ENCODE data around the gene BACH2.
"Not testable (repeated sequence)": the region's sequence is repeated elsewhere in the genome, so short reads cannot be mapped to it uniquely, and the experiment has no call there.

BACH2 gene

DNA sequence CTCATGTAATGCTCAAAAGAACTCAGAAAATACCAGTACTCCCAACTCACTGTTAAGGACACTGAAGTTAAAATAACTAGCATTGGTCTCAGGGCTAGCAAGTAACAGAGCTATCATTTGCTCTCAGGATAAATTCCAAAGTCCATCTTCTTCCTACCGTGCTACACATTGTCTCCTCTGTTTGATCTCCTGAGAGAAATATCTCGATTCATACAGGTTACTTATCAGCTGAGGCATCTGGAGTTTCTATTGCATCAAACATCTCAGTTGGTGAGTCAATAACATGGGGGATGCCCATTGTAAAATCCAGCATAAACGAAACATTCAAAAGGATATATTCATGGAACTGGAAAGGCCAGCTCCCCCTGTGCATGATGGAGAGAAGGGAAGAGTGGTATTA lies 147.4 kb downstream of the BACH2 start:
- no peak for DNase-seq

DNA sequence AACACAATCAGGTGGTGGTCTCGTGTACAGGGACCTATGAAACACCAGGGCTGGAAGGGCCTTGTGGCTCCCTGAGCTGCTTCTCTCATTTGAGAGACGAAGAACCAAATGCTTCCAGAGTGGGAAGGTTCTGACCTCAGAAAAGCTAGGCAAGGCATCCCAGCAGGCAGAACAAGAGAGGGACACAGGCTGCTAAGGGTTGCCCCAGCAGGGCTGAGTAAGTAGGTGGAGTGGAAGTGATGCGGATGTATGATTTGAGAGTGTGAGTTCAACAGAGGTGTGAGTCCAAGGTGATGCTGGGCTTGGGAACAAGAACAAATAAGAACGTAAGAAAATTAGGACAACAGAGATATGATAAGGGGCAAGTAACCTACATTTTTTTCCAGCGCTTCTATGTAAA lies 147.8 kb downstream of the BACH2 start:
- no peak for DNase-seq

DNA sequence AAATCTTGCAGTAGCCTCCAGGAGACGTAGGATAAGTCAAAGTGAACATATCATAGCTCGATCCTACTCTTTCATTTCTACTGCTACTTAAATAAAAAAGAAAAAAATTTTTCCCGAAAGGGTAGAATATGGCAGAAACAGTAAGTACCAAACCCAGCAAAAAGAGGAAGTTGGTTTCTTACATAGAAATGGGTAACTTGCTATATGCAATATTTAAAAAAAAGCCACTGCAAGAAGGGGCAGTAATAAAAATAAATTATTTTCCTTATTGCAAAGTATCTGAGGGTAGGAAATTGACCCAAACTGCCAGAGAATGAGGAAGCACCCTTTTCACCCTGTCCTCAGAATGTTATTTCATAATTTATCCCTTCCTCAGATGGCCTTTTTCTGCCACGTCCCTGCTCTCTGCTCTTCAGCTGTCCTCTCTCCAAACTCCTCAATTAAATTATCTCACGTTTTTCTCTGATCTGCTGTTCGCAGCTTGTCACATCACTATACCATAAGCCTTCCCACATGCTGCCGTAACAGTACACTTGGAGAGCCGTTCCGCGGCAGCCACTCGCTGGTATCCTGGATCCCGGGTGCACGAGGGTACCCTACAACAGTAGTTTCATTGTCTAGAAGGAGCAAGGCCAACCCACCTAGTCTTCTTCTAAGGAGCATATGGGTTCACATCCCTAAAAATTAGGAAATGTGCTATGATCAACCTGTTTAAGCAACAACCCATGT lies 149.6 kb downstream of the BACH2 start:
- no peak for DNase-seq

DNA sequence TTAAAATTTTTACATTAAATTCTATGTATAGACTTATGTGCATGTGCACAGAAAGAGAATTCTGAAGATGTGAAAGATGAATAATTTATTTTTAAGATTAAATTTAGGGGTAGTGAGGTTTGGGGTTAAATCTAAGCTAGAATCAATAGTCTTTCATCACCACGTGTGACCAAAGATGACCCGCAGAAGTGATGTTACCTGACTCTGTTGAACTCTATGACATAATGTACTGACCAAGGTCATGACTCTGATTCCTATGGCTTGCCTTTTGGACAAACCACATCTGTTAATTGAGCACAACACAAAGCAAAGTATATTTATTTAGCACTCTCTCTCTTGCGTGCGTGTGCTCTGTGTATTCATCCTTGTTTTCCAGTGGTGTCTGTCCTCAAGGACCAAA lies 150.6 kb downstream of the BACH2 start:
- no peak for DNase-seq

DNA sequence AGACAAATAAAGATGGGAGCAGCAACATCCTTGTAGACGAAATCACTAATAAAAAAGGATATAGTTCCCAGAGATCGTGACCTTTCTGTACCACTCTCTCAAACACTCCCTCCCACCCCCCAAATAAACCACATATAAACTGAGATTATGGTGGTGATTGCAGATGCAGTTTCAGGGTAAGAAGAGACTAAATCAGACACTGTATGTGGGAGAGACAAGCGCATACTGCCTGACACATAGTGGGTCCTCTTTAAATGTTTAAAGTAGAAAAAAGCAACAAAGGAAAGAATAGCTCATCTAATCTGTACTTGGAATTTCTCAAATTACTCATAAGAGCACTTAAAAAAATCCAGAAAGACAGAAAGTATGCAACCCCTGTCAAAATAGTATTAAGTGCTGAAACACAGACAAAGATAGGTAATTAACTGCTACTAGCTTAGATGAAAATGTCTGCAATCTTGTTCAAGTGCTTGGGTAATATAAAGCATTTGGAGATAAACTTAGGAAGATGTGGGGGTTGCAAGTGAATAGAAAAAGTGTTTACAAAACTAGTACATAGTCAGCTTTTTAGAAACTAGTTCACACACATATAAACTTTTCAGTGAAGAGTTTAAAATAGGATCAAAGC lies 151.6 kb downstream of the BACH2 start:
- no peak for DNase-seq

DNA sequence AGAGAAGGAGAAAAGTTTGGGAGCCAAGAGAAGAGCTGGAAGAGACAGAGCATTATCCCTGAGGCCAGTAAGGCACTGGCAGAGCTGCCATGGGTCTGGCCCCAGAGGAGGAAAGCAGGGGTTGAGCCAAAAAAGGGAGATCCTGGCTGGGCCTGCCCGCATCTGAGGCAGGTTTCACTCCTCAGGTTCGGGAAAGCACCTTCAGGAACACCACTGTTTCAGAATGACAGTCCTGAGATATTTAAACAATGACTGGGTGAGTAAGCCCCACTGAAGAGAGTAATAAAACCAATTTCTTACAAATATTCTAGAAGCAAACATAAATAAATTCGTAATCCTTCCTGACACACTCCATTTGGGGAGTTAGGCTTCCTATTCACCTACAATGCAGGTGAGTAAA lies 152.2 kb downstream of the BACH2 start:
- no peak for DNase-seq

DNA sequence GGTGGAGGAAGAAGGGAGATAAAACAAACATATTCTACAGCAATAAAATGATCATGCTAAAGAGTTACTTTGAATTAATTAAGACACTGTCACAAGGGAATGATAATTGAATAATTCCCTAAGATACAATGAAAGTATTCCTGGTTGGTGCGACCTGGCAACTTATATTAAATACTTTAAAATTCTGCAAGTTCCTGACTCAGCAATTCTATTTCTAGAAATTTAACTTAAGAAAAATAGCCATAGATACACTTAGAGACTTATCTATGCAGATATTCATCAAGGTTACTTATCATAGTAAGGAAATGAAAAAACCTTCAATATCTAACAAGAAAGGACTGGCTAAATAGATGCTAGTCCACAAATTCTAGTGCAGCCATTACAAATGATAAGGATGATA lies 156.0 kb downstream of the BACH2 start:
- no peak for DNase-seq

DNA sequence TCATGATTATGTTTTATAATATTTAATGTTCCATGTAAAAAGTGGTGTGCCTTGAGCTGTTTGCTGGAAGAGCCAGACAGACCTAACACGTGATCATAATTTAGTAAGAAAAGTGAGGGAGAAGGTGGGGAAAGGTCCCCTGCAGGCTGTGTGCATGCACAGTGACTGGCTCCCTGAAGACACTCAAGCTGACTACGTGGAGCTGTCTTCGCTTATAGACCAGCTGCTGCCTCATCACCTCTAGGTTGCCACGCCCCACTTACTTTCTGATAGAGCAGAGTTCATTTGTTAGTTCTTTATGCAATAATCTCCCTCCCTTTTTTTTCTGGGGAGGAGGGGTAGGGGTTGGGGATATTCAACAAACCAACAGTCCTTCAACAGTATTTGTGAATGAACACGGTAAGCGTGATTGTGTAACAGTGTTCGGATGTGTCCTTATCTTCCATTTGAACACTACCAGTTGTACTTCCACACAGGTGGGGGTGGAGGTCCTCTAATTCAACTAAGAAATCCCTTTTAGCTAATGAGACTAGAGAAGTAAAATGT lies 157.3 kb downstream of the BACH2 start:
- DNase-seq, result no peak

DNA sequence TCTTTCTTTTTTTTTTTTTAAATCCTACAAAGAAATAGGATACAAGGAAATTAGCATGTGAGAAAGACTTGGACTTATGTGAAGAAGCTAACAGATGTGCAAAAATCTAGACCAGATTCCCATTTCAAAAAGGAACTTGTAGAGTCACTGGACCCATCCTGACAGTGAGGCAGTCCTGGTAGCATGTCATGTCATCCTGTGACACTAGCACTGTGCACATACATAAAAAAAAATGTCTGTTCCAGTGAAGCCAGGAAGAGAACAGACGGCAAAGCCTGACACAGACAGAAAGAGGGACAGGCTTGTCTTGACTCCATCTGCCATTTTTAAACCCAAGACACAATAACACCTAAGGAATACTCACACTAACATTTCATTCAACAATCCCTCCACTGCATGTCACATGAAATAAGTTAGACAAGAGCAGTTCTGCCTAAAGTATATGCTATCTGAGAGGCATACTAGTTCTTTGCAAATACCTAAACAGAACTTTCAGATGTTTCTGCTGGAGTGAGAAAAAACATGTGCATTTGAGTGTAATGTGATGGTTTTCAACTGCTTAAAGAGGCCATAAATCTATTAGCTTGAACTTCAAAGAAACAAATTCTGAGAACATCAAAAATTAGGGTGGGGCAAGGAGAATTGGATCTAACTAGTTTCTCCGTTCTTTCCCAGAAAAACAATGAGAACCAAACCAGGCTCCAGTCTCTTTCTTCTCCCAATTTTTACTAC lies 159.6 kb downstream of the BACH2 start:
- DNase-seq, result no peak

DNA sequence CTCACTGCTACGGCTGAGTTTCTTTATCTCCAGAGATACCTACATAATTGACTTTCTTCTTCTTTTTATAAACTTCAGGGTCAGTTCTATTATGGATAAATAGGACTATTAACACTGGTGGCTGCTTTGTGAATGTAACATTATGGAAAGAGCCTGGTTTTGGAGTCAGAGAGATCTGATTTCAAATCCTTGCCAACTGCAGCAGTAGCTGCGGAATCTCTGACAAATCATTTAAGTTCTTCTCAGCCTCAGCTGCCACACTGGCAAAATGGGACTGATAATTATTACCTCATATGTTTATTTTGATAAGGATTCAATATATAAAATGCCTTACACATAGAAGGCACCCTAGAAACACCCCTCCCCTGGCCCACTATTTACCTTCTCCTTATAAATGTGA lies 160.5 kb downstream of the BACH2 start:
- DNase-seq, result no peak

DNA sequence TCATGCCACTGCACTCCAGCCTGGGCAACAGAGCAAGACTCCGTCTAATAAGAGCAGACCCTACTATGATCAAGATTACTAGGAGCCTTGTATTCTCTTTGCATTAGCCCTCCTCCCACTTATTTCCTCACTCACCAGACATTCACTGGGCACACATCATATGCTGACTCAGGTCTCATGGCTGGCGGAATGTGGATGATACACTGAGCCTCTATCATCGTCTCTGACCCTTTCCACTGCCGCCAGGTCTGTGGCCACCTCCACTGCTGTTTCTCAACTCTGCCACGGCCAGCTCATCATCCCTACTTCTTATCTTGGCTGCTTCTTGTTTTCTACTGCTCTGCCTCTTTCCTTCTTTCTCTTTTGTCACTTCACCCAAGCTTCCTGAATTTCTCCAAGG lies 161.0 kb downstream of the BACH2 start:
- no peak for DNase-seq

DNA sequence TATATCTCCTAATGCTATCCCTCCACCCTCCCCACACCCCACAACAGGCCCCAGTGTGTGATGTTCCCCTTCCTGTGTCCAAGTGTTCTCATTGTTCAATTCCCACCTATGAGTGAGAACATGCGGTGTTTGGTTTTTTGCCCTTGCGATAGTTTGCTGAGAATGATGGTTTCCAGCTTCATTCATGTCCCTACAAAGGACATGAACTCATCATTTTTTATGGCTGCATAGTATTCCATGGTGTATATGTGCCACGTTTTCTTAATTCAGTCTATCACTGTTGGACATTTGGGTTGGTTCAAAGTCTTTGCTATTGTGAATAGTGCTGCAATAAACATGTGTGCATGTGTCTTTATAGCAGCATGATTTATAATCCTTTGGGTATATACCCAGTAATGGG lies 163.0 kb downstream of the BACH2 start:
- DNase-seq, result not testable (repeated sequence)

DNA sequence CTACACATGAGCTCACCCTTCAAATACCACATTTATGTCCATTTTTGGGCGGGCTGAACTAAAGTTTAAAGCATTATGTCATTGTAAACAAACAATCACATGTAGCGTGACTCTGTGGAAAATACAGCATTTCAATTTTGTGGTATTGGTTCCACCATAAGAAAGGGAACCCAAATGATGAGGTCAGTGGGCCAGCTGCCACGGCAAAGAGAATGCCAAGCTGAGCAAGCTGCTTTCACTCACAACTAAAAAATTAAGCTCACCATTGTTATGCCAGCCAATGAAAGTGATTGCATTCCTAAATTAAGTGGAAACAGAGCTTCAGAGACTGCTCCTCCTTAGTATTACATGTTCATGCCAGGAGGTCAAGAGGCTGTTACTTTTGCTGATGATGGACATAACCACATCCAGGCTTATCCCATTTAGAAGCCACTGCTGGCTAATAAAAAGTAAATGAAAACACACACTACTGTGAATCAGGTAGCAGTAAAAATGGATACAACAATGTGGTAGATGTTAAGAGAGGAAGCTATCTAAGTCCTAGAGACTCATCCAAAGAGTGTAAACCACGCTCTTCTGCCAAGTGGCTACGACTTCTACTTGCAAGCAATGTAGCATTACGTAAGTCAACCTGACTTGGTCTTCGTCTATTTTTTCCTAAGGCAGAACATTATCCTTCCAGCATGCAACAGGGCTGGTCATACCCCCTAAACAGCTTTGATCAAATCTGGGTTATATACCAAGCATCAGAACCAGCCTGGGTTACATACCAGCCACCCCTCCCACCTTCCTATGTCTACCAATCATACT lies 164.8 kb downstream of the BACH2 start:
- DNase-seq, result no peak

DNA sequence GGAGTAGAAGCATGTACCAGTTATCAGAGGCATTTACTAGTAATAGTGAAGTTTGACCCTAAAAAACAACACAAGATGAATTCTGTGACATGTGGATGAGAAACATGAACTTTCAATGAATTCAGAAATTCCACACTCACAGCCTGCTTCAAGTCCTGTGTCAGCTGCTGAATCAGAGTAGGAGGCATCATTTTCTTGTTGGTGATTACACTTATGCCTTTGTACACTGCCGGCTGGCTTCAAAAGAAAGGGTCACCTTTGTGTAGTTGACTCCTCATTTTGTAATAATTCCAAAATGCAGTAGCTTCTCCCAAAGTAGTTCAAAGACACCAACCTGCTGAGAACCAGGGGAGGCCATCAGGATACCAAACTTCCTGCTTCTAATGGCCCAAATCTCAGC lies 165.5 kb downstream of the BACH2 start:
- no peak for DNase-seq

DNA sequence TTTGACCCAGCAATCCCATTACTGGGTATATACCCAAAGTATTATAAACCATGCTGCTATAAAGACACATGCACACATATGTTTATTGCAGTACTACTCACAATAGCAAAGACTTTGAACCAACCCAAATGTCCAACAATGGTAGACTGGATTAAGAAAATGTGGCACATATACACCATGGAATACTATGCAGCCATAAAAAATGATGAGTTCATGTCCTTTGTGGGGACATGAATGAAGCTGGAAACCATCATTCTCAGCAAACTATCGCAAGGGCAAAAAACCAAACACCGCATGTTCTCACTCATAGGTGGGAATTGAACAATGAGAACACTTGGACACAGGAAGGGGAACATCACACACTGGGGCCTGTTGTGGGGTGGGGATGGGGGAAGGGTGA lies 168.0 kb downstream of the BACH2 start:
- not testable (repeated sequence) for DNase-seq

DNA sequence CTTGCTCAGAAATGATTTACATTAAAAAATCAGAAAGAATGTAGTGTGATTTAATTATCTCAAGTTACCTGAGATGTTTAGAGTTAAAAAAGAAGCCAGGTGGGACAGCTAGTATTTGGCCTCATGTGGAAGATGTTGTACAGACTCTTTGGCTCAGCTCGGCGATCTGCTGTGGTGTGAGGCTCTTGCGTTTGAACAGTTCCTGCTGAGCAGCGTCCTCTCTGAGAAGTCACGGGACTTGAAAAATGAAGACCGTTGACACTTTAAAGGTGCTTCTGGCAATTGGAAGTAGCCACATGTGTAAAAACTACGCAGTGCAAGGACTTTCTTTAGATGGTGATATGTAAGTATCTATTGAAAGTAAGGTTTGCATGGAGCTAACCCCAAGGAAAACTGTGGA lies 169.0 kb downstream of the BACH2 start:
- no peak for DNase-seq

DNA sequence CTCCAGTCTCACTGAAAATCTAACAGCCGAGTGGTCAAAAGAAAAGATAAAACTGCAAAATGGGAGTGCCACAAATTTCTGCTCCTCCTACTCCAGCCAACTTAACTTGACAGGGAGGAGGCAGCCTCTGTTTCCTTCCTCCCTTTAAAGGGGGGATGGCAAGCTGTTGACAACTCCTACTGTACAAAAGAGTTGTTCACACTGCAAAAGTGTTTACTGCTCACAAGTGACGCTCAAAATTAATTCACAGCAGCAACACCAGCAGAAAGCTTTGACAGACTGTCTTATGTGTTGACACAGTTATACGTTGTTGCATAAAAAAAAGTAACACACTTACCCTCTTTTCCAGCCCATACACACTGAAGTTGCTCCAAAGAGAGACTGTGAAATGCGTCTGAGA lies 169.8 kb downstream of the BACH2 start:
- no peak for DNase-seq

DNA sequence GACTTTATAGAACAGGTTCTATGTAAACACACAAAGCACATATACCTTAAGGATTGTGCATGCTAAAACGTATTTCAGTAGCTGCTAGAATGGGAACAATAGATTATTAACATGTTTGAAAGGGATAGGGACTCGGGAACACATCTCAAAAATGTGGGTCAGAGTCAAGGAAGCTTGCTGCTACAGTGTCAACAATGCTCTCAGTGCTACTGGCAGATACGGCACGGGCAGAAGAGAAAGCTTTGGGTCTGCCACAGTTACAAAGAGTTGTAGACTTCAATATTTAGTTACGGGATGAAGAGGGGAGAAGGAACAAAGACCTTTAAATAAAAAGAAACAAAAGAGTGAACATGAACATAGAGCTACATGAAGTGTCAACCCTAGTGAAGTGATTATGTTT lies 170.5 kb downstream of the BACH2 start:
- DNase-seq, result no peak

DNA sequence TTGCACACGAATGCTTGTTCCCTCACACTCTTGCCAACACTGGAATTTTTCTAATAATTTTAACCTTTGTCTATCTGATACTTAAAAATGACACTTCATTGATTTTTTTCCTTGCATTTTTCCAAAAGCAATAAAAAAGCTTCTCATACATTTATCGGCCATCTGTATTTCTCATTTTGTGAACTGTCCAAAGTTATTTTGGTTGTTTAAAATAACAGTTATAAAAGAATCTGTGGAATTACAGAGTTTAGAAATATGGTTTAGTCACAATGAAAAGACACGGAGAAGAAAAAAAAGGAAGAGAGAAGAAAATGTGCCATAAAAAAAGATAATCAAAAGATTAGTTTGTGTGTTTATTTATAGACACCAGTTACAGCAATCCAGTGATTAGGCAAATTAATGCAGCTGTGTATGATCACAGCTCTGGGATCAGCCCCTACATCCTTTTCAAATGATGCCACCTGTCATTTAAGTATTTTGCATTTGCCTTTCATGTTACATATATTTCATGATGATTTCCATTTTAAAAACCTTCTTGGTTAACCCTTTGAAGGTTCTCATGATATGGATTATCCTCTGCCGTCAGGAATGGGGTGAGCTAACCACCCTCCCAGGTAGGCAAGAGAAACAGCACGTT lies 171.7 kb downstream of the BACH2 start:
- no peak for DNase-seq

DNA sequence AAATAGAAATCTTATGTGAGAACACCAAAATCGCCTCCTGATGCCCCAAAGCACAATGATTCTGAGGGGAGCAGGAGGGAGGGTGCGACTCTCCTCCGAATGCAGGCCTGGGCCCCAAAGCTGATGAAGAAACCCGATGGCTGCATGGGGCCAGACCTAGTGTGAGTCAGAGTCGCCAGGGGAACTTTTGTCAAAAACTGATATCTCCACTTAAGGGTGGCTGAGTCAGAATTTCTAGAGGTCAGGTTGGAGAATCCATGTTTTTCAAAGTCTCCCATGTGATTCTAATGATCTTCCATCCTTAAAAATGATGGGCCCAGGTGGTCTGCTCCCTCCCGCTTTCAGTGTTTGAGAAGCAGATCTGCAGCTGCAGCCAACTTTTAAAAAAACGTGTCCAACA lies 172.8 kb downstream of the BACH2 start:
- DNase-seq, result no peak

DNA sequence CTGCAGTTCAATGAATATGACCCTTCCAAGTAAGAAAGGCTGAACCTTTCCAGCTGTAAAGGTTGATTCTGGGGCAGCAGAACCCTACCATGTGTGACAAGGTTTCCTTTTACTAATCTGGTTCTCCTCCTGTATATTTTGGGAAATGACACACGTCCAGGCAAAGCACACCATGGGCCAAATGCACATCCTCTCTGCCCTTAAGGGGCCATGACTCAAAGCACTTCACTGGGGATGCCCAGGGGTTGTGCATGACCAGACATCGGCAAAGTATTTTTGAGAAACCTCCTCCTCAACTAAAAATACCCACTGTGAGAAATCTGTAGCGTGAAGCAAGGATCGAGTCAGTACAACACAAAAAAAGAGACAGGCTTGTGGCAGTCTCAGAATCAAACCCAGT lies 174.7 kb downstream of the BACH2 start:
- no peak for DNase-seq

DNA sequence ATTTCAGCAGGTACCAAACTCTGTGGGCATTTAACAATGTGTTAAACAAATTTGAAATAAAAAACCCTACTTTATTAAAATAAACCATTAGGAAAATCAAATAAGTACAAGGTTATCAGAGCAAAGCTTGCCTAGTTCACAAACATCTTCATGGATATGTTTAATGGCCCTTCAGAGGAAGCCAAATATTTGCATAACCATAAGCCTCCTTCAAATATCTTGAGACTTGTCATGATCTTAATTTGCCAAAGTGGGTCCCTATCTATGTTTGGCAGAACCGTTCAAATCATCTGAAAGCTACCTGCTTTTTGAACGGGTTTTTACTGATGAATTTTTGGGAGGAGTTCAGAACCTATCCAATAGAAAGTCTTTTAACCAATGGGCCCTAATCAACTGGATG lies 176.3 kb downstream of the BACH2 start:
- no peak for DNase-seq

DNA sequence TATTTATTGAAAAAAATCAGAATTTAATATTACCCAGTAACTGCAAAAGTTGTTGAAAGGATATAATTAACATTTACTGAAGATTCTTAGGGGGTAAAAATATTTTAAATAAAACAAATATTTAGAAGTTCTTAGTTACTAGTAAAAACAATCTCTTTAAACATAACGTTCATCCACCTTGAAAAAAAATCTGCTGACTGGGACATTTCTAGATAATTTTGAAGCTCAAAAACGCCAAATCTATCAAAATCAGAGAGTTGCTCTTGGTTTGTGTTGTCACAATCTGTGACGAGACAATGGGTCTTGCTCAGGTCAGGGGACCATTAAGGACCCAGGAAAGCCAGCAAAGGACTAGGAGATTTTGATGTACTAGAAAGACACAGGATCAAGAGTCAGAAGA lies 177.0 kb downstream of the BACH2 start:
- DNase-seq, result no peak

Measured in RPMI8226 (cell line).